GM10847 (cell line): ENCODE data around the gene DHX8.

Source experiments
- POLR2A ChIP-seq: IDR thresholded peaks from 2 replicates; pipeline ENCODE4 v1.6.1; 2011; ENCODE audit not compliant: insufficient read length; ENCODE audit errors: extremely low read depth

Gene DHX8

GRCh38 chr17:43573579-43574321 is 90.0 kb downstream of the DHX8 start:
- TF ChIP-seq POLR2A: no peak

GRCh38 chr17:43574348-43574747 is 90.6 kb downstream of the DHX8 start:
- no peak for TF ChIP-seq POLR2A

DNA sequence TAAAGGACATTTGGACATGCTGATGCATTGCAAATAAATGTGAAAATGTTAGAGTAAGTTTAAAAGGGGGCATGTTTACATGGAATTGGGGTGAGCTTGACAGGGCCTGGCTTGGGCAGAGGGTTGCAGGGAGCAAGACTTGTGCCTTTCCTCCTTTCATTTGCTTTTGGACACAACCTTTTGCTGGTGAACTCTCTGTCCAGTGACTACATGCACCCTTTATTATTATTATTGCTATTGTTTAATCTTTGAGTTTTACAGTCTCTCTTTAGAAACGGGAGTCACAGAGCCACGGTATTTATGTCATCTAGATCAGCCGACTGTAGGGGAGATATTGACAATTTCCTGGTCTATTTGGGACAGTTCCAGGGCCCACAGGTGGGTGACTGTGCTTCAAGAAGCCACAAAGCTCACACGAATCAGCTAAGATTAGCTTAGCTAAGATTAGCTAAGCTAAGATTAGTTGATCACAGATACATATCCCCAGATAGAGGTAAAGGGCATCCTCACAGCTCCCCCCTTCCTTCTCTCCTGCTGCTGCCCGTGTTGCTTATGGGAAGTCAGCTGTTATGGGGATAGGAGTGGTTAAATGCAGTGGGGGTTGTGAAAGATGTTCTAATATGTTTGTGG is 91.2 kb downstream of the DHX8 start:
- no peak for TF ChIP-seq POLR2A
